ENCODE measurements around the gene FUCA1.

- TF ChIP-seq CTCF (IDR thresholded peaks at IDR 0.05; ENCODE audit: low read length), result no peak
- TF ChIP-seq EZH2 (IDR thresholded peaks at IDR 0.05; ENCODE audit: borderline replicate concordance, low read length), result no peak
Observed at GRCh38 chr1:23908453-23909341, 40.6 kb upstream of the FUCA1 start.

Measured in OCI-LY1 (cell line).